ENCODE measurements around the gene UQCRQ. TPM values are rescaled to one million over a fixed set of nuclear protein-coding genes. Genes with fewer than 3 reads are reported as not detected.

UQCRQ gene
- total and polyA plus RNA-seq, 2 of the 13 experiments (the other 11 are each of a cell fraction or from before 2014, with no cell fraction given) = 257 to 575 TPM

- TF ChIP-seq NFATC3 (CRISPR knock-in tag; IDR thresholded peaks at IDR 0.05) (no peak; the same call in 1 of the 2 replicates), ZNF225 (CRISPR knock-in tag; IDR thresholded peaks at IDR 0.05) (no peak), ZNF83 (CRISPR knock-in tag; IDR thresholded peaks at IDR 0.05; ENCODE audit: borderline replicate concordance) (no peak; the same call in 1 of the 2 replicates), ZNF3 (CRISPR knock-in tag; IDR thresholded peaks at IDR 0.05) (no peak), DNMT1 (CRISPR knock-in tag; IDR thresholded peaks at IDR 0.05) (peak; percentile 69; the same call in 1 of the 2 replicates), KAT2B (IDR thresholded peaks at IDR 0.05; ENCODE audit: borderline replicate concordance, low read depth, low read length) (no peak), HOMEZ (CRISPR knock-in tag; IDR thresholded peaks at IDR 0.05; ENCODE audit: low read depth) (peak; percentile 67; the same call in 1 of the 2 replicates), HDAC1 (CRISPR knock-in tag; IDR thresholded peaks at IDR 0.05) (peak; percentile 78), TCF7L2 (IDR thresholded peaks at IDR 0.05; ENCODE audit: low read depth, low read length) (no peak), RXRA (CRISPR knock-in tag; IDR thresholded peaks at IDR 0.05) (peak; percentile 60), RARG (CRISPR knock-in tag; IDR thresholded peaks at IDR 0.05; ENCODE audit: low read depth) (peak; percentile 27; the same call in 1 of the 2 replicates), ELF3 (CRISPR knock-in tag; IDR thresholded peaks at IDR 0.05) (peak; percentile 63), KLF15 (CRISPR knock-in tag; IDR thresholded peaks at IDR 0.05; ENCODE audit: borderline replicate concordance) (no peak), MED1 (CRISPR knock-in tag; IDR thresholded peaks at IDR 0.05) (peak; percentile 92), AFF4 (CRISPR knock-in tag; IDR thresholded peaks at IDR 0.05) (peak; percentile 73; the same call in 1 of the 2 replicates), ZNF780A (CRISPR knock-in tag; IDR thresholded peaks at IDR 0.05) (no peak), PRPF4 (IDR thresholded peaks at IDR 0.05; ENCODE audit: low read depth, low read length, poor library complexity, severe bottlenecking) (no peak)
- TF ChIP-seq, protein P1, sequence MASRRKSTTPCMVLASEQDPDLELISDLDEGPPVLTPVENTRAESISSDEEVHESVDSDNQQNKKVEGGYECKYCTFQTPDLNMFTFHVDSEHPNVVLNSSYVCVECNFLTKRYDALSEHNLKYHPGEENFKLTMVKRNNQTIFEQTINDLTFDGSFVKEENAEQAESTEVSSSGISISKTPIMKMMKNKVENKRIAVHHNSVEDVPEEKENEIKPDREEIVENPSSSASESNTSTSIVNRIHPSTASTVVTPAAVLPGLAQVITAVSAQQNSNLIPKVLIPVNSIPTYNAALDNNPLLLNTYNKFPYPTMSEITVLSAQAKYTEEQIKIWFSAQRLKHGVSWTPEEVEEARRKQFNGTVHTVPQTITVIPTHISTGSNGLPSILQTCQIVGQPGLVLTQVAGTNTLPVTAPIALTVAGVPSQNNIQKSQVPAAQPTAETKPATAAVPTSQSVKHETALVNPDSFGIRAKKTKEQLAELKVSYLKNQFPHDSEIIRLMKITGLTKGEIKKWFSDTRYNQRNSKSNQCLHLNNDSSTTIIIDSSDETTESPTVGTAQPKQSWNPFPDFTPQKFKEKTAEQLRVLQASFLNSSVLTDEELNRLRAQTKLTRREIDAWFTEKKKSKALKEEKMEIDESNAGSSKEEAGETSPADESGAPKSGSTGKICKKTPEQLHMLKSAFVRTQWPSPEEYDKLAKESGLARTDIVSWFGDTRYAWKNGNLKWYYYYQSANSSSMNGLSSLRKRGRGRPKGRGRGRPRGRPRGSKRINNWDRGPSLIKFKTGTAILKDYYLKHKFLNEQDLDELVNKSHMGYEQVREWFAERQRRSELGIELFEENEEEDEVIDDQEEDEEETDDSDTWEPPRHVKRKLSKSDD (CRISPR knock-in tag; IDR thresholded peaks at IDR 0.05; ENCODE audit: low read depth) = peak; percentile 97
- TF ChIP-seq, protein P2, sequence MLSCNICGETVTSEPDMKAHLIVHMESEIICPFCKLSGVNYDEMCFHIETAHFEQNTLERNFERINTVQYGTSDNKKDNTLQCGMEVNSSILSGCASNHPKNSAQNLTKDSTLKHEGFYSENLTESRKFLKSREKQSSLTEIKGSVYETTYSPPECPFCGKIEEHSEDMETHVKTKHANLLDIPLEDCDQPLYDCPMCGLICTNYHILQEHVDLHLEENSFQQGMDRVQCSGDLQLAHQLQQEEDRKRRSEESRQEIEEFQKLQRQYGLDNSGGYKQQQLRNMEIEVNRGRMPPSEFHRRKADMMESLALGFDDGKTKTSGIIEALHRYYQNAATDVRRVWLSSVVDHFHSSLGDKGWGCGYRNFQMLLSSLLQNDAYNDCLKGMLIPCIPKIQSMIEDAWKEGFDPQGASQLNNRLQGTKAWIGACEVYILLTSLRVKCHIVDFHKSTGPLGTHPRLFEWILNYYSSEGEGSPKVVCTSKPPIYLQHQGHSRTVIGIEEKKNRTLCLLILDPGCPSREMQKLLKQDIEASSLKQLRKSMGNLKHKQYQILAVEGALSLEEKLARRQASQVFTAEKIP (CRISPR knock-in tag; IDR thresholded peaks at IDR 0.05; ENCODE audit: borderline replicate concordance) = no peak
Observed at GRCh38 chr5:132866342-132867045, at the start of gene UQCRQ, which contains the start of gene GDF9 (continued).
